OCI-LY3 (cell line): Measurements from ENCODE around the gene C19orf12.

Experiments used
- CTCF ChIP-seq: fragments of 200-600, 300-600 bp; sonication (generic); IDR thresholded peaks from 2 replicates; pipeline ENCODE4 v1.5.1; 2014; ENCODE audit warnings: antibody characterized with exemption, low read length, low read depth
- EZH2phosphoT487 ChIP-seq: fragments of 200-600 bp; shearing (Covaris generic); IDR thresholded peaks from 2 replicates; pipeline ENCODE4 v1.6.1; 2018; ENCODE audit warnings: antibody characterized with exemption, mixed run types, low read depth

GRCh38 chr19:29702161-29702962 is 12.7 kb downstream of the C19orf12 start:
- TF ChIP-seq CTCF: no peak
- no peak for TF ChIP-seq EZH2phosphoT487
